Activated gamma-delta T cell treated with anti-CD3 and anti-CD28 coated beads, Interleukin-2, amount 50 U/mL, for 16 hours (primary cell): ENCODE results near the gene MED14.
"Not testable (repeated sequence)": the region's sequence is repeated elsewhere in the genome, so short reads cannot be mapped to it uniquely, and the experiment has no call there.

Source experiments
- DNase-seq: peaks from one replicate; pipeline ENCODE4 v3.0.0-alpha.2; 2020; ENCODE audit warnings: low read depth

MED14 gene

DNA sequence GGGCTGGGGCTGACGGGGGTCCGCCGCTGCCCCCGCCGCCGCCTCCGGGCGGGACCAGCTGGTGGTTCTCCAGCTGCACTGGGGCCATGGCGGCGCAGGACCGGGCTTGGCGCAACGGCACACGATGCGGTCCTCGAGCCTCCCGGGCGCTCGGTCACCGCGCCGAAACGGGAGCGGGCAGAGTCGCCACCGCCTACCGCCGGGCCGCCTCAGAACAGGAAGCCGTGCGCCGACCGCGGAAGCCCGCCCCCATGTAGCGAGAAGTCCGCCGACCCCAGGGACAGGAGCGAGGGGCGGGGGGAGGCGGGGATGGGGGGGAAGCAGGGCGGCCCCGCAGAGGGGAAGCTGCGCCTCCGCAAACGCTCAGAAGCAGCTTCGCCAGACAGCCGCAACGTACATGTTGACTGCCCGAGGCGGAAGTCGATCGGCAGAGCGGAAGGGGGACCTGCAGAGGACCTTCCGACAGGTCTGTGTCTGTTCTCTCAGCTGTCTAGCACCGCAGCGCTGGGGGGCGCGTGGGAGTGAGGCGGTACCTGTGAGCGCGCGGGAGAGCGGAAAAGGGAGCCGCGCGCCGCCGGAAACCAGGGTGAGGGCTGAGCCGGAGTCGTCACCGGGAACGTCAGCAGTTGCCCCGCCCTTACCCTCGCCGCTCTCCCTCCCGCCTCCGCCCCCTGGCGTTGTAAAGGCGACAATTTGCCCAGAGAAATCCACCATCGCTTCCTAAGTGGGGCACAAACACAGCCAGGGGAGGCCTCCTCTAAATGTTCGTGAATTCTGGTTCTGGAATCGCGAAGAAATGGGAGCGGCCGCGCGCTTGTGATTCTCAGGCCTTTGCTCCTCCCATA is at the start of gene MED14:
TSS of gene MED14 (minus strand) at position 218 of the 845 bp plus-strand sequence. CDS start at position 88, 130 bp downstream.
- peak; percentile 94 for DNase-seq

DNA sequence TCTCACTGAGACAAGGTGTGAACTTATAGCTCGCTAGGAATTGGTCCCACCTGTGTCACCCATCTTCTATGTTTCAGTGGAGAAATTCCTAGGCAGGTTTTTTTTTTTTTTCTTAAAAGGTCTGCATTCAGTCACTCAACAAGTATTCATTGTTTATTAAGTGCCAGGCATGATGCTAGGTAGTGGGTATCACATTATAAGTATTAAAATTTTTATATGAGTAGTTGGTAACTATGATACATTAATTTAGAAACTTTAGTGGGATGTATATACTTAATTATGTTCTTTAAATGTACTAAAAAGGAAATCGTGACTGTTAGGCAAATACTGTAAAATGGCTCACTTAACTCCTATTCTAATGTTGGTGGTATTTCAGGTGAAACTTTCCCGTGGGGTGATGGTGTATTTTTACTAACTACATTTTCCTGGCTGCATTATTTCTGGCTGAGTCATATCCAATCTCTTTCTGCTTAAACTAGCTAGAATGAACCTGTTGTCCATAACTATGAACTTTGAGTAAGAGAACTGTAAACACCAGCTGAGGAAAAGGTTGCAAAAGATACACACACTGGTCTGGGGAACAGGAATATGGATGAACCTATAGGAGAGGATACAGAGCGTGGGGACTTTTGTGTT is 49.3 kb upstream of the MED14 start:
- DNase-seq, result no peak

DNA sequence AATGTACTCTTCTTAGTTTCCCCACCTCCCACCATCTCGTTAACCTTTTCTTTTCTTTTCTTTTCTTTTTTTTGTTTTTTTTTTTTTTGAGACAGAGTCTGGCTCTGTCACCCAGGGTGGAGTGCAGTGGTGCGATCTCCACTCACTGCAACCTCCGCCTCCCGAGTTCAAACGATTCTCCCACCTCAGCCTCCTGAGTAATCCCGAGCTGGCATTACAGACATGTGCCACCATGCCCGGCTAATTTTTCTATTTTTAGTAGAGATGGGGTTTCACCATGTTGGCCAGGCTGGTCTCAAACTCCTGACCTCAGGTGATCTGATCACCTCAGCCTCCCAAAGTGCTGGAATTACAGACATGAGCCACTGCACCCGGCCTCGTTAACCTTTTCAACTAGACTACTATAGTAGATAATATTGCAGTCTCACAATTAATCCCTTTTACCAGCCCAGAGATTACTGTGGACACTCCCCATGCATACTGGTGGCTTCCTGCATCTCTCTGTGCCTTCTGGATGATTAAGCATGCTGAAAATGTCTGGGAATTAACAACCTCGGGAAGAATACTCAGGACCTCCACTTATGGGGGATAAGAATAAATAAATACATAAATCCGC is 47.4 kb upstream of the MED14 start:
- not testable (repeated sequence) for DNase-seq

DNA sequence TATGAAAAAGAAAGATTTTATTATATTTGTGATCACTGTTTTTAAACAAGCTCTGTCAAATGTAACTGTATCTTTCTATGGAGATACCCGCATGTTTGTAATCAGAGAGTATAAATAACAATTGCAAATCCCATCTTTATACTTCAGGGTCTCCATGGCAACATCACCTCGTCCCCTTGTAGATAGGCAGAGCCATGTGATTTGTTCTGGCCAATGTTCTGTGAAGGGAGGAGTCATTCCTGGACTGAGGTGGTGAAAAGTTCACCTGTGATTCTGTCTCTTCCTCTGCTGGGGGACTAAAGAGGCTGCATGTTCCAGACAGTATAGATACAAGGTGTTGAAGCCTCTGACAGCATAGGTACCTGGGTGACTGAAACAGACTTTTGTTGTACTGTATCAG is 45.6 kb upstream of the MED14 start:
- no peak for DNase-seq

DNA sequence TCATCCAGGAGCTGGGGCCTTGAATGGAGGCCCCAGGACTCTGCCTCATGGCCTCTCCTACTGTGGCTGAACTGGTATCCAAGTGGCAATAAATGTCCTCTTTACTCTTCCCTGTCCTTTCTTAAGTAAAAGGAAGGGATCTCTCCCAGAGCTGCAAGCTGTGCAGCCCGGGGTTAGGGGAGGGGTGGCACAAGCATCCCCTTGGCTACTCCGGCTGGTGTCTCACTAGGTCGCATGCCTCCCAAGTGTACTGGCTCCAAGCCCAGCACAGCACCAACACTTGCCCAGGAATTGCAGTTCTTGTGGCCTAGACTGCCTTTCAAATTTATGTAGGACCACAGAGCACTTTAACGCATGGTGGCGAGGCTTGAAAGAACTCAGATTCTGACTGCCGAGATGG is 44.7 kb upstream of the MED14 start:
- no peak for DNase-seq

DNA sequence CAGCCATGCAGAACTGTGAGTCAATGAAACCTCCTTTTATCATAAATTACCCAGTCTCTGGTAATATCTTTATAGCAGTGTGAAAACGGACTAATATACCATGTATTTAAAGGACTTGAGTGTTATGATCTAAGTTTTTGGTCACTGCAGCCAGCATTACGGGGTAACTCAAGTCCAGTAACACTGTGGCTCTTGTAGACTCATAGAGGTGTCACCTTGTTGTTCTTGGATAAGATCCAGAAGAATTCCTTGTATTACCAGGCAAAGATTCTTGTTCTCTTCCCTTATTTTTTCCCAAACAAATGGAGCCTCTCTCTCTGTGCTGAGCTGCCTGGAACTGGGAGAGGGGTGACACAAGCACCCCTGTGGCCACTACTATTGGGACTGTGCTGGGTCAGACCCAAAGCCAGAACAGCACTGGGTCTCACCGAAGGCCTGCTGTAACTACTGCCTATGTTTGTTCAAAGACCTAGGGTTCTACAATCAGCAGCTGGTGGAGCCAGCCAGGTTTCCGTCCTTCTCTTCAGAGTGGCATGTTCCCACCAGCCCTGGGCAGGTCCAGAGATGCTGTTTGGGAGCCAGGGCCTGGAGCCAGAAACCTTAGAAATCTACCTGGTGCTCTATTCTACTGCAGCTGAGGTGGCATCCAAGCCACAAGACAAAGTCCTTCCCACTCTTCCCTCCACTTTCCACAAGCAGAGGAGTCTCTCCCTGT is 43.7 kb upstream of the MED14 start:
- no peak for DNase-seq

DNA sequence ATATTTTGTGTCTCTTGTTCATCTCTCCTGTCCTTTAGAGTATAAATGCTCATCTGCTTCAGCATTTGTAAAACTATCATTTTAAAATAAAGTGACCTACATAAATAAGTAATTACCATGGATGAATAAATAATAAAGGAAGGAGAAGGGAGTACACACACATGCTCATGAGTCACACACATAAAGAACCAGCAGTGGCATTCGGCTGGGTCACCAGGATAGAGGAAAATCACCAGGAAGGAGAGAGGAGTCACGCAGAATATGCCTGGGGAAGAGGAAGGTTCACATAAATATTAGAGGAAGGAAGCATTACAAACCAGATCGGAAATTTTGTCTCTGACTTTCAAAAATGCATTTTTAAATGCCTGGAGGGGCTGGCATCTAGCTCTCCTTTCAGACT is 38.5 kb upstream of the MED14 start:
- no peak for DNase-seq

DNA sequence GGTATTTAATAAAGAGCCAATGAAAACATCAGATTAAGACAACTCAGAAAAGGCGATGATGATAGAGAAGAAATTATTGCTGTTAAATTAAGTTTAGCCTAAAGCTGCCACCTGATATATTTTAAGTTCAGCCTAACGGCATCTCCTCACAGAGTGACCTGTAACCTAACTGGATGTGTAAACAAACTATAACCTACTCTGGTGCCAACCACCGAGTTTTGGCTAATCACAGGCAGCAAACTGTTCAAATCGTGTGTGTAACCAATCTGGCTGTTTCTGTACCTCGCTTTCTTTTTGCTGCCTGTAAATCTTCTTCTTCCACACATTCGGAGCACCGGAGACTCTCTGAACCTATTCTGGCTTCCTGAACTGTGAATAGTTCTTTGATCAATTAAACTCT is 37.8 kb upstream of the MED14 start:
- no peak for DNase-seq

DNA sequence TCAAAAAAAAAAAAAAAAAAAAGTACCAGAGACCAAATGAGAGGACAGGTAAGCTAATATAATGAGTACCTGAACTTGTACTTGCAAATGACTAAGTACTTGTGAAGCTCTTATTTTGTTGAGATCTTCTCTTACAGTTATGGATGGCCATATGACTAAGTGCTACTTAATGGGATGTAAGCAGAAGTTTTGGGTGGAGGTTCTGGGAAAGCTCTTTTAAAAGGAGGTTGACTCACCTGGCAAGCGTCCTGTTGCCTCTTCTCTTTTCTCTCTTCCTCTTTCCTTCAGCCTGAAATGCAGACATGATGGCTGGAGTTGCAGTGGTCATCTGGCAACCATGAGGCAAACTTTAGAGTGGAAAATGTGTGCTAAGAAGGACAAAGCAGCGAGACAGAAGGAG is 36.9 kb upstream of the MED14 start:
- DNase-seq, result no peak

DNA sequence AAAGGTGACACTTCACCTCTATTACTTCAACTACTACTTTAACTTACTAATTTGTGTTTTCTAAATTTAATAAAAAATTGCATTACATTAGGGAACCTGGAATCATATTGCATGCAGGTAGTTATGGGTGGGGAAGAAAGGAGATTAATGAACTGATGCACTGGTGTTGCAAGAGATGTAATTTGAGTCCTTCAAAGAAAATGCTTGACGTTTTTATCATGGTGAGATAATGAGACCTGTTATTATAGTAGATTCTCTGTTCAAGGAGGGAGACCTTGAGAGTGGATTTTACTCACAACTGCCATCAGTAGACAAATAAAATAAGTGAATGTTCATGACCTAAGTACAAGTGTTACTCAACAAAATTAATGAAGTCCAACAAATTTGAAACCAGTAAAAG is 26.4 kb upstream of the MED14 start:
- DNase-seq, result no peak

DNA sequence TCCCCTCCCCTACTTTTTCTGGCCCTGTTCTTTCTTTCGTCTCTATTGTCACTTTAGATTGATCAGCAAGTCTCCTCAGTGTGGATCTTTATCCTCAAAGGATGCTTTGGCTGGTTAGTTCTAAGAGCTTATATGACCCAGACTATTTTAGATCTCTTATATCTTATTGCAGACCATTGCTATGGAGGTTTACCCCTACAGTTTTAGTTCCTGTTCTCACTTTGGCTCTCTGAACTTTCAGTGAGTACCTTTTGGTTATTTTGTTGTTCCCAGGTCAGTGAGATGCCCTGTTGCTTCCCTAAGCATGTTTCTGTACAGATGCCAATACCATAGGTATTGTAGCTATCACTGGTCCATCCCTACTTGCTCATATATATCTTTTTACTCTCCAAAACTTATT is 24.0 kb upstream of the MED14 start:
- no peak for DNase-seq

DNA sequence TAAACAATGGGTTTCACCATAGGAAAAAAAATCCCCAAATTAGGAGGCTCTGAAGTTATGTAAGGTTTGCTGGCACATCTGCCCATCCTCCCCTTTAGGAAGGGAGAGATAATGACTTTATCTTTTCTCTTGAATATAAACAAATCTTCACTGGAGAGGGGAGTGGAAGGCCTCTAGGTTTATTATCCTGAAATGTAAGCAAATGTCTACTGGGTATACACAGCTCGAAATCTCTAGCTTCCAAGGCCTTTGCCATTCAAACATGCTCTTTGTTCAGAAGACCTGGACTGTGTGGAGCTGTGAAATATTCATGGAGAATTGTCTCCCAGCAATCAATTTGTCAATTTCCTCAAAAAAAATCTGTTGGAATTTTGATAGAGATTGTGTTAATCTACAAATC is 21.7 kb upstream of the MED14 start:
- no peak for DNase-seq

DNA sequence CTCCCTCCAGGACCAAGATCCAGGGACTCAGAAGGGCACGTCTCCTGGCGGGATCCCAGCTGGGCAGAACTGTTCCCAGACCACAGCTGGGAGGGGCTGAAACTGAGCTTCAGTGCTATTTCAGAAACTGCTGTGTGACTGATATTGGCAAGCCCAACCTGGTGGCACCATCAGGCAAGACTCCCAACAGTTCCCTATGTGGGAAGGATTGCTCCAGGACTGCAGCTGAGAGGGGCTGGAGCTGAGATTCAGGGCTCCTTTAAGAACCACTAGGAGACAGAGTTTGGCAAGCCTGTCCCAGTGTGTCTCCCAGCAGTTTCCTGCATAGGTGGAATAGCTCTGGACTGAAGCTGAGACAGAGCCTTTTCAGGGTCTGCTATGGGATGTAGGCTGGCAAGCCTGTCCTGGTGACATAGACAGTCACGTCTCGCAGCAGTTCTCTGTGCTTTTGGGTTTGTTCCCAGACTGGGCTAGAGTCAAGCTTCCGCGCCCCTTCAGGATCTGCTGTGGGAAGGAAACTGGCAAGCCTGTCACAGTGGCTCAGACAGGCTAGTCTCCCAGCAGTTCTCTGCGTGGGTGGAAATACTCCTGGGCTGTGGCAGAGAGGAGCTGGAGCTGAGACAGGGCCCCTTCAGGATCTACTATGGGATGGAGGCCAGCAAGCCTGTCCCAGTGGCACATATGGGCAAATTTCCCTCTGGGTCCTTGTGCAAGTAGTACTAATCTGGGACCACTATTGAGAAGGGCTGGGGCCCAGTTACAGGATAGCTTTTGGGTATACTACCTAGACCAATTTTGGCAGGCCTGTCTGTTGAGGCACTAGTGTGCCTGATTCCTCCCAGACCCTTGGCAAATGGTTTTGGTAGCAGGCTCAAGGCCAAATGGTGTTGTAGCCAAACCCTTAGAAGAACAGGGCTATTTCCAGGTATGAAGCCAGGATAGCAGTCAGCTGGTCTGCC is 20.2 kb upstream of the MED14 start:
- no peak for DNase-seq

DNA sequence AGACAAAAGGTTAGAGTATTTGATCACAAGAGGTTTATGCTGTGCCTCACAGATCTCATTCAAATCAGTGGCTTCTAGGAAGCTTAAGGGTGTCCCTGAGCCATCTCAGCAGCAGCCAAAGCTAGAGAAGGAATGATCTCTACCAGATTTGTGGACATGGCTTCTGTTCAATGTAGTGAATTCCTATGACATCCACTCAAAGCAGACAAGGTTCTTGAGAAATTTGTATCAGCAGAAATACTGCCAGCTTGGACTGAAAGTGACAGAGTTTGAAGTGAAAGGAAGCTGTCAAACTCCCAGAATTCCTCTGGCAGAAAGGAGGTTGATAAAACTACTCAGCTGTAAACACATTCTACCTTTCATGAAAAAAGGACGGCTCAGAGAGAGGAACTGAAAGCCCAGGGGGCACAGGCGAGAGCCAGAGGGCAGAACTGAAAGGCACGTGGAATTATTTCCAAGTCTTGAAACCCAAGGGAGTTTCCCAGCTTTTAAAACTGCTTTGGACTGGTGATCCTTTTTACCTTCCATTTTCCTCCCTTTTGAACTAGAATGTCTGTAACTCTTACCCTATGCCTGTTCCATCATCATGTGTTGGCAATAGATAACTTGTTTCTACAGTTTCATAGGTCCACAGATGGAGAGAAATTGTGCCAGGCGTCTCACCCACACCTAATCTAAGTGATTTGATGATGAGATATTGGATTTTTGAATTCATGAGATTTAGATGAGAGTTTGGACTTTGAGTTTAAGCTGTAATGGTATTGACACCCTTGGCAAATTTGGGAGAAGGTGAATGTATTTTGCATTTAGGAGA is 14.5 kb upstream of the MED14 start:
- no peak for DNase-seq

DNA sequence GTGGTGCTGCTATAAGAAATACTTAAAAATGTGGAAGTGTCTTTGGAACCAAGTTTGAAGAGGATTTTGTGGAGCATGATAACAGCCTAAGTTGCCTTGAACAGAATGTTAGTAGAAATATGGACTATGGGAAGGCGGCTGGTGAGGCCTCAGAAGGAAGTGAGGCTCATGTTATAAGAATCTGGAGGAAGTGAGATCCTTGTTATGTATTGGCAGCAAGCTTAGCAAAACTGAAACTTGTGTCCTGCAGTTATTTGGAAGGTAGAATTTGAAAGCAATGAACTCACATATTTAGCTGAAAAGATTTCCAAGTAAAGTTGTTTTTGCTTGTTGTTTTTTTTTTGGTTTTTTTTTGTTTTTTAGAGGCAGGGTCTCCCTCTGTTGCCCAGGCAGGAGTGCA is 13.6 kb upstream of the MED14 start:
- DNase-seq, result no peak

DNA sequence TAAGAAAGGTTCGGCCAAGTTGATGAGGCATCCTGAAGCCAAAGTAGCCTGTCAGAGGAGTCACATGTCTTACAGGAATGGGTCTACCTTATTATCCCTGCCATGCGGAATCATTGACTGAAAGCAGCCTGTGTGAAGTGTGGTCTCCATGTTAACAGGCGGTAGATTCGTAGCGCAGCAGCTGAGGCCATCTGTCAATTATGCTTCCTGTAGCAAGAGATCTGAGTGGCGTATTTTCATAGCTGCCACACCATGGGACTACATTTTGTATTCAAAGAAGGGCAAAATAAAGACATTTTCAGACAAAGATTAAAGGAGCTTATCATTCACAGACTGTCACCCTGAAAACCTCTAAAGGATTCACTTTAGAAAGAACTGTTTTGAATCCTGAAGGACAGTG is 11.2 kb upstream of the MED14 start:
- no peak for DNase-seq

DNA sequence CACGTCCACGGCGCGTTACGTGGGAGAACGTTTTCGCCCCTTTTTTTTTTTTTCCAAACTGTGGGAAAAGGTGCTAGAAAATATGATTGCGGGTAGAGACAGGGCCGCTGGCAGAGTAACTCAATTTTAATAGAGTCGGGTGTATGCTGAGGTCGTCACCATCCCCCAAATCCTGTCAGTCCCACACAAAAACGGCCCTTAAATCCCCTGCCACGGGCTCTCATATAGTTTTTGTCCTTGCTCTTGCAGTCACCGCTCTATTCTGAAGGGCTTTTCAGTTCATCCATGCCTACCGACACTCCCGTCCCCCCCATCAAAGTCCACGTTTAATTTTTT is 796 bp upstream of the MED14 start:
- DNase-seq, result no peak

DNA sequence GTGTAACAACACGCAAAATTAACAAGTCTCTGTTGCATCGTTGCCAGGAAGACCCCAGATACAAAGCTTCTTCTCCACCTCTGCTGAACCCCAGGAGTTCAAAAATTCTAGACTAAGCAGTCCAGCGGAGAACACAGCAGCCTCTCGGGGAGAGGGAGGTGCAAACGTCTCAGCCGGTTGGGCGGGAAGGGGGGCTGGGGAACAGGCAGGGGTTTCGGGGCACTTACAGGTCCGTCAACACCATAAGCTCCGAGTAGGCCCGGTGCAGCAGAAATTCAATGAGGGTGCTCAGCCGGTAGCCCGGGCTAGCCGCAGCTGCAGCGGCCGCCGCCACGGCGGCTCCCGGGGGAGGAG is 394 bp downstream of the MED14 start:
- no peak for DNase-seq

DNA sequence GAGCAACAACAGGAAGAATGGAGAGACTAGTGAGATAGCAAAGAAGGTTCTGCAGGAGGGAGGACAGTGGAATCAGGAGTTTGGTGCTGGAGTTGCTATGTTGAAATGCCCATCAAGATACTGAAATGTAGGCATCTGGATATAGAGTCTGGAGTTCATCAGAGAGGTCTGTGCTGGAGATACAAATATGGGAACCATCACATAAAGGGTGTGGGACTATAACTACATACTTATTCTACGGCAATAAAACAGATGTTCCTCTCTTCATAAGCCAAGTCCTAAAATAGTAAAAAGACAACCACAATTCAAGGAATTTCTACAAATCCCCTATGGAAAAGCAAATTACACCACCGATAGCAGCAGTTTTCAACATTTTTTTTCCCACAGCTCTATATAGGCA is 1.6 kb downstream of the MED14 start:
- no peak for DNase-seq

DNA sequence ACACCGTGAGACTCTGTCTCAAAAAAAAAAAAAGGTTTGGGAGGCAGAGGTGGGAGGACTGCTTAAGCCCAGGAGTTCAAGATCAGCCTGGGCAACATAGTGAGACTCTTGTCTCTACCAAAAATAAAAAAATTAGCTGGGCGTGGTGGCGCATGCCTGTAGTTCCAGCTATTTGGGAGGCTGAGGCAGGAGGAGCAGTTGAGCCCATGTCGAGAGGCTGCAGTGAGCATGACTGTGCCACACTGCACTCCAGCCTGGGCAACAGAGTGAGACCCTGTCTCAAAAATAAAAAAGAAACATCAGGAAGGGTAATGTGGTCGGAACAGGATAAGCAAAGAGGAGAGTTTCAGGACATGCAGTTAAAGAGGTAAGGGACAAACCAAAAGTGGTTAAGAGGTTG is 2.8 kb downstream of the MED14 start:
- not testable (repeated sequence) for DNase-seq
